ENCODE measurements around the gene ZEB1. TPM values are rescaled to one million over a fixed set of nuclear protein-coding genes. Genes with fewer than 3 reads are reported as not detected.

ZEB1 gene
- total RNA-seq, 1 experiment from 2014 or later: 0.39 TPM

- Histone ChIP-seq H3K4me1 (ENCODE audit: insufficient read depth, low read length) (peaks cover 3% of the 10 kb centered on the region; the same call in 1 of the 2 replicates), H3K18ac (ENCODE audit: insufficient read length, low read depth, low read length) (no peak overlapping the region), H4K20me1 (ENCODE audit: control insufficient read depth, insufficient read depth, insufficient read length) (no peaks in the 10 kb centered on the region), H3K14ac (ENCODE audit: insufficient read depth, low read length) (no peak overlapping the region), H3K79me1 (ENCODE audit: insufficient read depth, low read depth, low read length, poor library complexity, severe bottlenecking) (no peaks in the 10 kb centered on the region), H2BK12ac (ENCODE audit: insufficient read length, low read depth, low read length) (no peak overlapping the region), H3K9ac (ENCODE audit: extremely low read depth, insufficient read length, low read length) (no peak overlapping the region), H3K27me3 (ENCODE audit: insufficient read depth, low read length) (no peaks in the 10 kb centered on the region), H4K91ac (ENCODE audit: insufficient read length, low read depth, low read length) (no peak overlapping the region), H4K8ac (replicated peaks; ENCODE audit: insufficient read length, low read depth, low read length) (no peak overlapping the region), H4K5ac (ENCODE audit: insufficient read length, low read depth, low read length) (no peak overlapping the region), H2BK15ac (ENCODE audit: low read depth, low read length) (no peak overlapping the region), H2AK5ac (ENCODE audit: insufficient read length, low read length) (no peak overlapping the region), H2BK120ac (ENCODE audit: low read depth, low read length, poor library complexity, severe bottlenecking) (no peak overlapping the region), H3K4ac (ENCODE audit: low read depth, low read length) (no peak overlapping the region), H2AFZ (ENCODE audit: low read length) (no peak overlapping the region), H3K79me2 (ENCODE audit: insufficient read depth, low read length) (no peaks in the 10 kb centered on the region), H3K27ac (ENCODE audit: insufficient read length, low read depth, low read length) (no peak overlapping the region), H3T11ph (ENCODE audit: low read length) (no peak overlapping the region), H3K23ac (ENCODE audit: insufficient read length, low read depth, low read length) (no peak overlapping the region), H3K4me2 (ENCODE audit: insufficient read depth, insufficient read length, low read length) (no peak overlapping the region), H3K56ac (ENCODE audit: insufficient read length, low read depth, low read length) (no peak overlapping the region), H2BK20ac (ENCODE audit: low read depth, low read length, poor library complexity, severe bottlenecking) (no peak overlapping the region), H3K23me2 (ENCODE audit: insufficient read length, low read depth, low read length, poor library complexity, severe bottlenecking) (no peaks in the 10 kb centered on the region), H2BK5ac (ENCODE audit: insufficient read length, low read length) (no peak overlapping the region), H3K9me3 (ENCODE audit: control insufficient read depth, low read depth, low read length) (no peaks in the 10 kb centered on the region)
- no peak for DNase-seq
- no peaks in the 10 kb centered on the region for H3K9me3 Mint-ChIP-seq
- no peak for TF ChIP-seq CTCF (conservative IDR thresholded peaks at IDR 0.05)
- no peak overlapping the region for H3K4me3 Mint-ChIP-seq
- no peaks in the 10 kb centered on the region for H3K36me3 Mint-ChIP-seq (ENCODE audit: insufficient read depth in 1 of 3, low read depth in 3 of 3)
- WGBS (ENCODE audit: extremely low coverage, insufficient read length, low lambda C conversion rate): no CpG with 5 or more reads among the region's 1 CpG
- no peak overlapping the region for H3K27ac Mint-ChIP-seq
- no peaks in the 10 kb centered on the region for H3K27me3 Mint-ChIP-seq (ENCODE audit: low read depth)
- peaks cover 8 to 10% of the 10 kb centered on the region in 2 experiments for H3K4me1 Mint-ChIP-seq
Observed at GRCh38 chr10:31381171-31381570, 62.2 kb downstream of the ZEB1 start.
